ENCODE results near the gene LTBP4. TPM values are rescaled to one million over a fixed set of nuclear protein-coding genes. Genes with fewer than 3 reads are reported as not detected.
A peak's percentile ranks its signal among the peaks of the same experiment; 100 is the strongest.

LTBP4 gene
- total RNA-seq, 4 donors from 2014 or later, result 43.5 to 249 (median 65.5) TPM

DNA sequence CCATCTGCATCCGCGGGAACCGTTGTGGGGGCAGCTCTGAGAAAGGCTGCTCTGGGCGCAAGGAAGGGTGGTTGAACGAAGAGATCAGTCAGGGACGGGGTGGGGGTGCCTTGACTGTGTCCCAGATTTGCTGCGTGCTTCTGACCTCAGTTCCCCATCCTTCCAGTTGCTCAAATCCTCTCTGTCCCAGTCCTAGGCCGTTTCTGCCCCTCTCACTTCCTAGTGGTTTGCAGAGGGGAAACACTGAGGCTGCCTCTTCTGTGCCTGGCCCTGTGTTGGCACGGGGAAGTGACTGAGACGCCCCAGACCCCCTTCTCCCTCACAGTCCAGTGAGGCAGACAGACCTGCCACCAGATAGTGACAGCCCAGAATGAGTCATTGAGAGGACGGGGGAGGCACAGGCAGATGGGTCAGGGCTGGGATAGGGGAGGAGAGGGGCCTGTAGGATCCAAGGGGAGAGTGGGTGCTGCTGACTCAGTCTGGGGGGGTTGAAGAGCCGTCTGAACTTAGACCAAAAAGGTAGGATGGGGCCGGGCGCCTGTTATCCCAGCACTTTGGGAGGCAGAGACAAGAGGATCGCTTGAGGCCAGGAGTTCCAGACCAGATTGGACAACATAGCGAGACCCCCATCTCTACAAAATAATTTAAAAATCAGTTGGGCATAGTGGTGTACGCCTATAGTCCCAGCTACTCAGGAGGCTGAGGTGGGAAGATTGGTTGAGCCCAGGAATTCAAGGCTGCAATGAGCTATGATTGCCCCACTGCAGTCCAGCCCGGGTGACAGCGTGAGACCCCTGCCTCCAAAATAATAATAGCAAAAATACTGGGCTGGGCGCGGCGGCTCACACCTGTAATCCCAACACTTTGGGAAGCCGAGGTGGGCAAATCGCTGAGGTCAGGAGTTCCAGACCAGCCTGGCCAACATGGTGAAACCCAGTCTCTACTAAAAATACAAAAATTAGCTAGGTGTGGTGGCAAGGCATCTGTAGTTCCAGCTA is 62.8 kb downstream of the LTBP4 start:
- no peak for DNase-seq
- WGBS, 2 donors, result 33 to 53% methylated on average over 14 to 20 of the region's 24 CpGs
- Histone ChIP-seq H3K36me3 (peaks cover 2 to 22% (median 8%) of the 10 kb centered on the region in 3 donors), H3K27me3 (no peaks in the 10 kb centered on the region), H3K4me1 (peaks cover 5 to 32% (median 11%) of the 10 kb centered on the region in 3 donors), H3K9me3 (no peaks in the 10 kb centered on the region), H3K27ac (peak overlapping the region; percentile 79 to 93 (median 86)), H3K4me3 (peak overlapping the region; percentile 59 to 83 (median 69))
- intact Hi-C loops (cut with DNase I), result loop anchor here (5.0 to 10.0 kb wide), 2 partner anchors 148 to 471 kb away; no protein-coding TSS in a partner anchor
- TF ChIP-seq POLR2A (IDR thresholded peaks at IDR 0.05), result no peak
- TF ChIP-seq, protein P1, sequence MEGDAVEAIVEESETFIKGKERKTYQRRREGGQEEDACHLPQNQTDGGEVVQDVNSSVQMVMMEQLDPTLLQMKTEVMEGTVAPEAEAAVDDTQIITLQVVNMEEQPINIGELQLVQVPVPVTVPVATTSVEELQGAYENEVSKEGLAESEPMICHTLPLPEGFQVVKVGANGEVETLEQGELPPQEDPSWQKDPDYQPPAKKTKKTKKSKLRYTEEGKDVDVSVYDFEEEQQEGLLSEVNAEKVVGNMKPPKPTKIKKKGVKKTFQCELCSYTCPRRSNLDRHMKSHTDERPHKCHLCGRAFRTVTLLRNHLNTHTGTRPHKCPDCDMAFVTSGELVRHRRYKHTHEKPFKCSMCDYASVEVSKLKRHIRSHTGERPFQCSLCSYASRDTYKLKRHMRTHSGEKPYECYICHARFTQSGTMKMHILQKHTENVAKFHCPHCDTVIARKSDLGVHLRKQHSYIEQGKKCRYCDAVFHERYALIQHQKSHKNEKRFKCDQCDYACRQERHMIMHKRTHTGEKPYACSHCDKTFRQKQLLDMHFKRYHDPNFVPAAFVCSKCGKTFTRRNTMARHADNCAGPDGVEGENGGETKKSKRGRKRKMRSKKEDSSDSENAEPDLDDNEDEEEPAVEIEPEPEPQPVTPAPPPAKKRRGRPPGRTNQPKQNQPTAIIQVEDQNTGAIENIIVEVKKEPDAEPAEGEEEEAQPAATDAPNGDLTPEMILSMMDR (IDR thresholded peaks at IDR 0.05), result no peak

GRCh38 chr19:40666803-40667438 is 65.8 kb downstream of the LTBP4 start:
- no peaks in the 10 kb centered on the region for H3K9me3 ChIP-seq
- intact Hi-C loops (cut with DNase I), result loop anchor here (10.0 kb wide), 1 partner anchor 468 kb away; no protein-coding TSS in a partner anchor
- no peak overlapping the region for H3K4me3 ChIP-seq
- 56 to 82% methylated on average over 6 to 9 of the region's 14 CpGs for WGBS, 2 donors
- peak overlapping the region; percentile 64 to 93 (median 76) for H3K27ac ChIP-seq
- DNase-seq, result no peak
- H3K36me3 ChIP-seq, result peaks cover 15 to 52% (median 19%) of the 10 kb centered on the region in 3 donors
- TF ChIP-seq POLR2A (IDR thresholded peaks at IDR 0.05), result no peak
- TF ChIP-seq, protein P1 (IDR thresholded peaks at IDR 0.05), result no peak
- no peaks in the 10 kb centered on the region for H3K27me3 ChIP-seq
- peaks cover 5 to 32% (median 11%) of the 10 kb centered on the region in 3 donors for H3K4me1 ChIP-seq

GRCh38 chr19:40667602-40668001 is 66.4 kb downstream of the LTBP4 start:
- intact Hi-C loops (cut with DNase I), result loop anchor here (10.0 kb wide), 1 partner anchor 467 kb away; no protein-coding TSS in a partner anchor
- WGBS, 2 donors, result 80% methylated on average over 1 of the region's 14 CpGs; no CpG with 5 or more reads in 1 of the 2 donors
- H3K36me3 ChIP-seq, result peaks cover 15 to 59% (median 24%) of the 10 kb centered on the region in 3 donors
- no peaks in the 10 kb centered on the region for H3K27me3 ChIP-seq
- H3K4me3 ChIP-seq, result no peak overlapping the region
- TF ChIP-seq POLR2A (IDR thresholded peaks at IDR 0.05), result no peak
- no peak for DNase-seq
- no peaks in the 10 kb centered on the region for H3K9me3 ChIP-seq
- H3K4me1 ChIP-seq, result peaks cover 5 to 27% (median 11%) of the 10 kb centered on the region in 3 donors
- peak overlapping the region in 2 of 4 donors; percentile 84 to 93 for H3K27ac ChIP-seq

- DNase-seq, result no peak
- Histone ChIP-seq H3K9me3 (no peaks in the 10 kb centered on the region), H3K4me3 (no peak overlapping the region), H3K4me1 (peaks cover 0 to 23% (median 5%) of the 10 kb centered on the region in 3 donors), H3K36me3 (peaks cover 20 to 74% (median 32%) of the 10 kb centered on the region in 3 donors), H3K27ac (no peak overlapping the region), H3K27me3 (no peaks in the 10 kb centered on the region)
- TF ChIP-seq, protein P1 (IDR thresholded peaks at IDR 0.05), result no peak
- TF ChIP-seq POLR2A (IDR thresholded peaks at IDR 0.05), result no peak
- 90 to 94% methylated on average over 5 to 7 of the region's 7 CpGs for WGBS, 2 donors
- intact Hi-C loops (cut with DNase I), result loop anchor here (10.0 kb wide), 1 partner anchor 466 kb away; no protein-coding TSS in a partner anchor
These were observed 67.9 kb downstream of the LTBP4 start for GRCh38 chr19:40668991-40669614.

GRCh38 chr19:40671404-40671803 is 70.2 kb downstream of the LTBP4 start:
- no peaks in the 10 kb centered on the region for H3K27me3 ChIP-seq
- peaks cover 20 to 95% (median 32%) of the 10 kb centered on the region in 3 donors for H3K36me3 ChIP-seq
- H3K4me3 ChIP-seq, result no peak overlapping the region
- WGBS, 2 donors, result 53 to 73% methylated on average over 9 of the region's 9 CpGs
- intact Hi-C loops (cut with DNase I), result no loop called here
- H3K27ac ChIP-seq, result no peak overlapping the region
- peaks cover 0 to 22% (median 5%) of the 10 kb centered on the region in 3 donors for H3K4me1 ChIP-seq
- DNase-seq, result no peak
- no peaks in the 10 kb centered on the region for H3K9me3 ChIP-seq
- TF ChIP-seq, protein P1 (IDR thresholded peaks at IDR 0.05), result no peak
- TF ChIP-seq POLR2A (IDR thresholded peaks at IDR 0.05), result no peak
